Thymus (tissue), 2 donors: ENCODE measurements around the gene OR1L1. TPM values are rescaled to one million over a fixed set of nuclear protein-coding genes. Genes with fewer than 3 reads are reported as not detected.

Source experiments
- polyA plus RNA-seq: library from polyadenylated mRNA; stranded (reverse); fragments of 200-250 nt; gene quantifications from one replicate; pipeline ENCODE4 v1.2.3, GENCODE V29; 2013
- total RNA-seq: library from RNA; stranded (reverse); fragments of 120-200 nt; gene quantifications from one replicate; pipeline ENCODE4 v1.2.4, GENCODE V29; 2013
- donor health status: healthy.

The OR1L1 gene
- total and polyA plus RNA-seq, 2 donors, result not detected

Other genes with a start within 250 kb of the OR1L1 start
- gene OR1J1, start 183.8 kb upstream of the OR1L1 start, total RNA-seq, result not detected
- not detected for gene OR1J1, start 183.8 kb upstream of the OR1L1 start, polyA plus RNA-seq
- not detected for gene OR1J2, start 150.9 kb upstream of the OR1L1 start, total RNA-seq
- gene OR1J2, start 150.9 kb upstream of the OR1L1 start, polyA plus RNA-seq, result not detected
- gene OR1J4, start 142.6 kb upstream of the OR1L1 start, total RNA-seq, result not detected
- 0.07 TPM for gene OR1J4, start 142.6 kb upstream of the OR1L1 start, polyA plus RNA-seq
- gene OR1N1, start 134.4 kb upstream of the OR1L1 start, total RNA-seq, result not detected
- gene OR1N1, start 134.4 kb upstream of the OR1L1 start, polyA plus RNA-seq, result not detected
- gene OR1N2, start 108.6 kb upstream of the OR1L1 start, total RNA-seq, result not detected
- not detected for gene OR1N2, start 108.6 kb upstream of the OR1L1 start, polyA plus RNA-seq
- gene OR1L8, start 78.3 kb upstream of the OR1L1 start, total RNA-seq, result 0.09 TPM
- gene OR1L8, start 78.3 kb upstream of the OR1L1 start, polyA plus RNA-seq, result not detected
- not detected for gene OR1Q1, start 47.0 kb upstream of the OR1L1 start, total RNA-seq
- gene OR1Q1, start 47.0 kb upstream of the OR1L1 start, polyA plus RNA-seq, result 0.05 TPM
- gene OR1B1, start 4.1 kb upstream of the OR1L1 start, total RNA-seq, result not detected
- not detected for gene OR1B1, start 4.1 kb upstream of the OR1L1 start, polyA plus RNA-seq
- gene OR1L3, start 13.4 kb downstream of the OR1L1 start, total RNA-seq, result not detected
- gene OR1L3, start 13.4 kb downstream of the OR1L1 start, polyA plus RNA-seq, result not detected
- not detected for gene OR1L4, start 62.3 kb downstream of the OR1L1 start, total RNA-seq
- gene OR1L4, start 62.3 kb downstream of the OR1L1 start, polyA plus RNA-seq, result 0.05 TPM
- gene OR1L6, start 80.6 kb downstream of the OR1L1 start, total RNA-seq, result not detected
- not detected for gene OR1L6, start 80.6 kb downstream of the OR1L1 start, polyA plus RNA-seq
- not detected for gene OR5C1, start 127.2 kb downstream of the OR1L1 start, total RNA-seq
- gene OR5C1, start 127.2 kb downstream of the OR1L1 start, polyA plus RNA-seq, result 0.05 TPM
- not detected for gene OR1K1, start 138.4 kb downstream of the OR1L1 start, total RNA-seq
- not detected for gene OR1K1, start 138.4 kb downstream of the OR1L1 start, polyA plus RNA-seq
- gene PDCL, start 166.9 kb downstream of the OR1L1 start, total RNA-seq, result 23.6 TPM
- 14.3 TPM for gene PDCL, start 166.9 kb downstream of the OR1L1 start, polyA plus RNA-seq
- 29.7 TPM for gene RC3H2, start 243.6 kb downstream of the OR1L1 start, total RNA-seq
- gene RC3H2, start 243.6 kb downstream of the OR1L1 start, polyA plus RNA-seq, result 14.7 TPM